ENCODE results near the gene PFKFB2.
A peak's percentile ranks its signal among the peaks of the same experiment; 100 is the strongest.

The PFKFB2 gene

GRCh38 chr1:207067185-207067584 lies 14.1 kb downstream of the PFKFB2 start:
- DNase-seq (ENCODE audit: low read depth) = no peak

- no peak for DNase-seq (ENCODE audit: low read depth)
Measured at GRCh38 chr1:207067665-207068064, 14.6 kb downstream of the PFKFB2 start.

GRCh38 chr1:207069061-207069460 lies 16.0 kb downstream of the PFKFB2 start:
- DNase-seq (ENCODE audit: low read depth) = no peak

- no peak for DNase-seq (ENCODE audit: low read depth)
Measured at GRCh38 chr1:207069858-207070506, 16.9 kb downstream of the PFKFB2 start.

- no peak for DNase-seq (ENCODE audit: low read depth)
Measured at GRCh38 chr1:207070811-207071210, 17.7 kb downstream of the PFKFB2 start.

GRCh38 chr1:207071426-207071825 lies 18.4 kb downstream of the PFKFB2 start:
- no peak for DNase-seq (ENCODE audit: low read depth)

- DNase-seq (ENCODE audit: low read depth) = no peak
Measured at GRCh38 chr1:207072233-207072632, 19.2 kb downstream of the PFKFB2 start.

GRCh38 chr1:207073906-207074820 lies 21.1 kb downstream of the PFKFB2 start:
- DNase-seq (ENCODE audit: low read depth) = no peak

- DNase-seq (ENCODE audit: low read depth) = no peak
Measured at GRCh38 chr1:207076181-207076955, 23.3 kb downstream of the PFKFB2 start.

GRCh38 chr1:207077012-207077411 lies 23.9 kb downstream of the PFKFB2 start:
- no peak for DNase-seq (ENCODE audit: low read depth)

- DNase-seq (ENCODE audit: low read depth) = peak; percentile 21
Measured at GRCh38 chr1:207077470-207078377, 24.6 kb downstream of the PFKFB2 start.

GRCh38 chr1:207078578-207079132 lies 25.6 kb downstream of the PFKFB2 start:
- no peak for DNase-seq (ENCODE audit: low read depth)

GRCh38 chr1:207079706-207080241 lies 26.7 kb downstream of the PFKFB2 start:
- DNase-seq (ENCODE audit: low read depth) = no peak

GRCh38 chr1:207081088-207081487 lies 28.0 kb downstream of the PFKFB2 start:
- DNase-seq (ENCODE audit: low read depth) = no peak

GRCh38 chr1:207081806-207082205 lies 28.7 kb downstream of the PFKFB2 start:
- no peak for DNase-seq (ENCODE audit: low read depth)

GRCh38 chr1:207084232-207084631 lies 31.2 kb downstream of the PFKFB2 start:
- DNase-seq (ENCODE audit: low read depth) = no peak

- DNase-seq (ENCODE audit: low read depth) = peak; percentile 12
Measured at GRCh38 chr1:207084701-207085180, 31.7 kb downstream of the PFKFB2 start.

GRCh38 chr1:207085887-207086286 lies 32.8 kb downstream of the PFKFB2 start:
- DNase-seq (ENCODE audit: low read depth) = no peak

GRCh38 chr1:207088161-207088560 lies 35.1 kb downstream of the PFKFB2 start:
- no peak for DNase-seq (ENCODE audit: low read depth)

GRCh38 chr1:207088701-207089626 lies 35.9 kb downstream of the PFKFB2 start, which contains the start of gene C4BPB:
C4BPB (plus strand) TSS chr1:207088860; CDS start chr1:207089532, 672 bp downstream.
- DNase-seq (ENCODE audit: low read depth) = no peak

All from activated T-cell treated with anti-CD3 and anti-CD28 coated beads for 48 hours (primary cell).